Eye (tissue), 1 donor: ENCODE measurements around the gene COPZ1.
"Not testable (repeated sequence)": the region's sequence is repeated elsewhere in the genome, so short reads cannot be mapped to it uniquely, and the experiment has no call there.

Source experiments
- DNase-seq: peaks from one replicate; pipeline ENCODE4 v3.0.0-alpha.2; 2015

Gene COPZ1

DNA sequence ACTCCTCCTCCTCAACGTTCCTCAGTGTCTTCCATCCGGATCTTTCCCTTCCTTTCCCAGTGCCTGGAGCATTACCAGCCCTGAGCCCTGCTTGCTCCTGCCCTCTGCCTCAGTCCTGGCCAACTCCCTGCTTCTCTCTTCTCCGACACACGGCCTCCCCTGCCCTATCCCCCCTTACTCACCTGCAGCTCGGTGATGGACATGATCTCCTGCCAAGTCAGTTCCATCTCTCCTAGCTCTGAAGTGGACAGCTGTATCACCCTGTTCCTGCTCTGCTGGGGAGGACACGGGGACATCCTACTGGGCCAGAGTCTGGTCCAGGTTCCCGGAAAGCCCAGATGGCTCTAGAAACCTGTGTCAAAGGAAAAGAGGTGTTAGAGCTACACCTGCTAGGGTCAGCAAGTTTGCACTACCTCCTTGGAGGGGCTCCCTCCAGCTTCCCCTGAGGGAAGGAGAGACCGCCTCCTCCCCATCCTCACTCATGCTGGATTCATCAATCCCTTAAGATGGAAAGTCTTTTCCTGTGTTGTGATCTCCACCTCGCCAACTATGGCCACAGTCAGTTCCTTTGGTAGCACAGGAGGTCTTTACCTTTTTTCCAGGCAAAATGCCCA, 29.9 kb upstream of the COPZ1 start:
- no peak for DNase-seq

- no peak for DNase-seq
Observed at GRCh38 chr12:54296393-54297099, 28.4 kb upstream of the COPZ1 start.

DNA sequence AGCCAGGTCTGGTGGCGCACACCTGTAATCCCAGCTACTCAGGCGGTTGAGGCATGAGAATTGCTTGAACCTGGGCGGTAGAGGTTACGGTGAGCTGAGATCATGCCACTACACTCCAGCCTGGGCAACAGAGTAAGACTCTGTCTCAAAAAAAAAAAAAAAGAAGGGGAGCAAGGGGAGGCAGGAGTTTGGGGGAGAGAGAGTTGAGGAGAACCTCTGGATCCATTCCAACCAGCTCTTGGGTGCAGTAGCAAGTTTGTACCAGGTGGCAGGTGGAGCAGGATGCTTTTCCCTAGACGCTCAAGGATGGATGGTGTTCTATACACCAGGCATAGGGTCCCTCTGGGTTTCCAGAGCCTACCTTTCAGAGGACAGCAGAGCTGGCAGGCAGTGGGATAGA, 26.0 kb upstream of the COPZ1 start:
- DNase-seq: no peak

DNA sequence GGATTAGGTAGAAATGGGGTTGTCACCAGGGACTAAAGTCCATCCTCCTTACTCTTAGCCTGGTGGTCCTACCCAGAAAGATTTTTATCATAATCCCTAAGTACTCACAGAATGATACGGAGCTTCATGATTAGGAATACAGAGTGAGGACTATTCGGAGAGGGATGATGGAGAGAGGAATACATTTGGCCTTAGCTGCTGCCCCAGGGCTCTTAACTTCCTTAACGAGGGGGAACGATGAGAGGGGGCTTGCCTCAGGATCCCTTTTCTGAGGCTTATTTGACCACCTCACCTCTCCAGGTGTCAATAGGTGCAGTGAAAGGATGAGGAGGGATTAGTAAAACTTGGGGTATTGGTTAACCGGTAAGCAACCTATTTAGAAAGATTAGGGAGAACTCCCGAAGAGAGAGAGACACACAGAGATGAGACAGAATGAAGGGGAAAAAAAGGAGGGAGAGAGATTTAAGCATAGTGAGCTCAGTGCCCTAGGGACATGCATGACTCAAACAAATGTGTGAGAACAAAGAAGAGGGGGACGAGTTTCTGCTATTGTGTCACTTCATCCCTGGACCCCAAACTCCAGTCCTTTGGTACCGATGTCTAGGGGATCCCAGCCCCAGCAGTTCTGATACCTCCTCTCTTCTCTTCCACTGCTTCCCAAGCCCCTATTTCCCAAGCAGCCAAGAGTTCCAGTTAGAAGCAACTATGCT, 25.3 kb upstream of the COPZ1 start:
- DNase-seq: no peak

DNA sequence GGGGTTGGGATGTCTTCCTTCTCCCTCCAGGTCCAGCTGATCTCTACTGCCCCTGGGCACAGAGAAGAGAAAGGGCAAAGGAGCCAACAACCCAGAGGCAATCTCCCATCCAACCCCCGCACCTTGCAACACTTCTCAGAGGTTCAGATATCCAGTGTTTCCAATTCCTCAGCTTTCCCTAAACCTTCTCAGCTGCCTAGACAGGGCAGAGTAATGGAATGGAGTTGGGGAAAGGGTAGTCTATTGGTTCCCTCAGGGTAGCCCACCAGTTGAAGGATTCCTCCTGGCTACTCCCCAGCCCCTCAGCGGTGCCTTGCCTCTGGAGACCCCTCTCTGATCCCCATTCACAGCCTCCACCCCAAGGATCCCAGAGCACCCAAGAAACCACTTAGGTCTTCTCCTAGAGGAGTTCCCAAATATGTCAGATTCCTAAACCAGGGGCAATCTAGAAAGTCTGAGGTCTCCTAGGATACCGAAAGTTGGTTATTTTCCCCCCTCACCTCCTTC, 24.7 kb upstream of the COPZ1 start:
- DNase-seq: no peak

DNA sequence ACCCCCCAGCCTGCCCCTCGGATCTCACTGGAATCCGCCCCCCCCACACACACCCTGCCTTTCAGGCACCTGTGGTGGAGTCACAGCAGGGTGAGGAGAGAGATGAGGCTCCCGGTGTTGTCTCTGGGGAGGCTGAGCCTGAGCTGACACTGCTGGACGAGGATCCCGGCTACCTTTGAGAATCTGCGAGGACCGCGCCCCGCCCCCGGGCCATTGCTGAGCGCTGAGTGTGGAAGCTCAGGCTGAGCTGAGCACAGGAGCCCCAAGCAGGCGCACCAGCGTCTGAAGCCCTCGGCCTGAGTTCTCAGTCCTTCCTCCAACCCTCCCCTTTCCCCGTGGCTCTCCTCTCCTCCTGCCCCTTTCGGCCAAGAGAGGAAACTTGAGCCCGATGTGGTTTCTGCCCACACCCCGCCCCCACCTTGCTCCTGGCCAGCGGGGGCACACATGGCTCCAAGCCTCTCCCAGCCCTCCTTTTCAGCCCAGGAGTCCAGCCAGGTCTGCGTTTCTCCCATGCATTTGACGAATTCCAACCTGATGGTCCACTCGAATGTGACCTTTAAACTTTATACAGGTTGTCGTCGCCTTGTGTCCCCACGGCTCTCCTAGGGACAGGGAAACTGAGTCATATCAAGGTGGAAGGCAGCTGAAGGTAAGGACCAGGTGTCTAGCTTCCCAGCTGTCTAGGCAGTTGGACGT, 24.1 kb upstream of the COPZ1 start, which contains the start of gene NFE2:
NFE2 (minus strand) TSS at position 284 of the 696 bp plus-strand sequence. CDS start 5,767 bp downstream, outside the sequence.
- peak; percentile 77 for DNase-seq

DNA sequence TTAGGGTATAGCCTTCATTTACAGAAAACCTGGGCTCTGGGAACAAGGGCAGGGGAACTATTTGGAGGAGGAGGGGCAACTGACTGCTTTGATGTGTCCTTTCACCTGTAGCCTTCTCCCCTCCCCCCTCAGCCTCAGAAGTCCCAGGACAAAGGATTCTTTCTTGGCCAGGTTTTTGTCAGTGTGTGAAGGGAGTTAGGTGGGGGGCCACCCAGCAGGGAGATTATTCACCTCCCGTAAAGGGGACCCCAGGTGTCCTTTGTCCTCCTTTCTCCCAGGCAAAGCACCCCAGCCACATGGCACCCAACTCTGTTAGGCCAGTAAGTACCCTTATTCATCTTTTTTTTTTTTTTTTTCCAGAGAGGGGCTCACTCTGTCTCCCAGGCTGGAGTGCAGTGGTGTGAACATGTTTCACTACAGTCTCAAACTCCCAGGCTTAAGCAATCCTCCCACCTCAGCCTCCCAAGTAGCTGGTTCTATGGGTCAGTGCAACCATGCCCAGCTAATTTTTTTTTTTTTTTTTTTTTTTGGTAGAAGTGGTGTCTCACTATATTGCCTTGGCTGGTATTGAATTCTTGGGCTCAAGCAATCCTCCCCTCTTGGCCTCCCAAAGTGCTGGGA, 23.4 kb upstream of the COPZ1 start:
- DNase-seq: no peak

GRCh38 chr12:54303640-54304039, 21.3 kb upstream of the COPZ1 start:
- no peak for DNase-seq

GRCh38 chr12:54304187-54304810, 20.6 kb upstream of the COPZ1 start:
- DNase-seq: no peak

DNA sequence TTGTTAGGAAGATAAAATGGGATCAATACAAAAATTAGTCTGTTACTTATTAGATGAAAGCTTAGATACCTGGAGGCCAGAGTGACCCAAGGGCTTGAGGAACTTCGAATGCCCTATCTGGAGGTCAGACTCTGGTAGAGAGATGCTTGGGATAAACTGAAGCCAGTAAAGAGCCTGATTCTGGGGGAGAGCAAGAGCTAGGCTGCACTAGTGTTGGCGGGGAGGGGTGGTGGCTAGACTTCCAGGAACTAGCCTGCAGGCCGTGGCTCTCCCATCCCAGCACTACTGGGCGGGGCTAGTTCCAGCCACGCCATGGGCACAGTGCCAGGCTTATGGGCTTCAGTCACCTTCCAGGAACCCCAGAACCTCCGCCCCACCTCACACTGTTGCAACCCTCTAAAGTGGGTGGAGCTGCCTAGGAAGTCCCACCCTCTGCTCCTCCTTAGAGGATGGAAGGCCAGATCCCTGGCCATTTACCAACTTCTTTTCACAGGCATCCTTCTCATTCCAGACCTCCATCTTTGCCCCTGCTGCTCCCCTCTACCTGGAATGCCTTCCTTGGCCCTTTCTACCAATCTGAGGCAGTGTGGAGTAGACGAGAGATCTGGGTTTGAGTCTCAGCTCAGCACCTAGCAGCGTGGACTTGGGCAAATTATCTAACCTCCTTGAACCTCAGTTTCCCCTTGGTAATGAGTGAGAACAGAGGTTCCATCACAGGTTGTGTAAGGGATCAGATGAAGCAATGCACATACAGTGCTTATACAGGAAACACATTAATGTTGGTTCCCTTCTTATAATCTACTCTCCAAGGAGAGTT, 17.8 kb upstream of the COPZ1 start:
- no peak for DNase-seq

DNA sequence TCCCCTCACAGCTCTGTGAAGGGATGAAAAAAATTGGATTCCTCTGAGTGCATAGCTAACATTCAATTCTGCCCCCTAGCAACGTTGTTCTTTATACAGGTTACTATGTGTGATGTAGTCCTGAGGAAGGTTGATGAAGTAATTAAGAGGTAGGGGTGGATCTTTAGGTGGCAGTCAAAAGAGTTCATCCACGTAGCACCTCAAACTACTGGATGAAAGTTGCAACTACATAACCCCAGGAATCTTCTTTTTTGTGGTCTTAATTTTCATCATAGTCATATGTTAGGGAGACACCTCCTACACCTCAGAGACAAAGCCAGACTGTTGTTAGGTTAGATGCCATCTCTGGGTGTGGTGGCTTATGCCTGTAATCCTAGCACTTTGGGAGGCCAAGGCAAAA, 13.9 kb upstream of the COPZ1 start:
- no peak for DNase-seq

DNA sequence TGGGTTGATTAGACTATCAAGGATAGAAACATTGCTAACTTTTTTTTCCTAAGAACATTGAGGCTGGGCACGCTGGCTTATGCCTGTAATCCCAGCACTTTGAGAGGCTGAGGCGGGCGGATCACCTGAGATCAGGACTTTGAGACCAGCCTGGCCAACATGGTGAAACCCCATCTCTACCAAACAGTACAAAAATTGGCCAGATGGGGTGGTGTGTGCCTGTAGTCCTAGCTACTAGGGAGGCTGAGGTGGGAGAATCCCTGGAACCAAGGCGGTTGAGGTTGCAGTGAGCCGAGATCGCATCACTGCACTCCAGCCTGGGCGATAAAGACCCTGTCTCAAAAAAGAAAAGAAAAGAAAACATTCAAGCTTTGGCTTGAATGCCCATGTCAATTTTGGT, 12.6 kb upstream of the COPZ1 start:
- DNase-seq: not testable (repeated sequence)

DNA sequence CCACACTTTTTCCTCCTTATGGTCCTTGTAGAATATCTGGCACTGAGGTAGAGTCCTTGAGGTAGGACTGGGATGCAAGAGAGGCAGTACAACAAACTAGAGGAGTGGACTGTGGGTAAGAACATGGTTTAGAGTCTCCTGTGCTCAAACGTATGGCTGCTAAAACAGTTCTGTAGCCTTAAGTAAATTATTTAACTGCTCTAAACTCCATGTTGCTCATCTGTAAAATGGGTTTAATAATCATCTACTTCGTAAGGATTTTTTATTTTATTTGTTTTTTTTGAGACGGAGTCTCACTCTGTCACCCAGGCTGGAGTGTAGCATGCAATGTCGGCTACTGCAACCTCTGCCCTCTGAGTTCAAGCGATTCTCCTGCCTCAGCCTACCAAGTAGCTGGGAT, 3.6 kb upstream of the COPZ1 start:
- DNase-seq: no peak

DNA sequence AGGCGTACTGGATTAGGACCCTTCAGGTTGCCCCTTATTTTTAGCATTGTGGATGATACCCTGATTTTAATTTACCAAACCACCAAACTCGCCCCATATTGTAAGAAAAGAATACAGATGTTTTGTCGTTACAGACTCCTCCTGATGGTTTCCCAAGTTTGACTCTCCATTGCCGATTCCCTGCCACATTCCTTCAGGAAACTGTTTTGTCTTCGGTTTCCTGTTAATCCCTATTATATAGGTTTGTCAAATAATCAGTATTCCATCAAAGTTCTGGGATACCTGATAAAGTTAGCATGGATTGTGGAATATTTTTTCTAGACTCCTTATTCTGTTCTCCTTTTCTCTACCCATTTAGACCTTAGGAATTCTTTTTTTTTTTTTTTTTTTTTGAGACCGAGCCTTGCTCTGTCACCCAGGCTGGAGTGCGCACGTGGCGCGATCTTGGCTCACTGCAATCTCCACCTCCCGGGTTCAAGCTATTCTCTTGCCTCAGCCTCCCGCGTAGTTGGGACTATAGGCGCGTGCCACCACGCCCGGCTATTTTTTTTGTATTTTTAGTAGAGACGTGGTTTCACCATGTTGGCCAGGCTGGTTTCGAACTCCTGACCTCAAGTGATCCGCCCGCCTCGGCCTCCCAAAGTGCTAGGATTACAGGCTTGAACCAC, 645 bp downstream of the COPZ1 start:
- not testable (repeated sequence) for DNase-seq

- no peak for DNase-seq
Observed at GRCh38 chr12:54328595-54329337, 3.8 kb downstream of the COPZ1 start.

GRCh38 chr12:54329759-54330158, 4.8 kb downstream of the COPZ1 start:
- DNase-seq: no peak

GRCh38 chr12:54330442-54330841, 5.5 kb downstream of the COPZ1 start:
- DNase-seq: no peak

GRCh38 chr12:54331461-54331860, 6.5 kb downstream of the COPZ1 start:
- DNase-seq: no peak

- DNase-seq: no peak
Observed at GRCh38 chr12:54333420-54334034, 8.6 kb downstream of the COPZ1 start.
